Activated CD4-positive, CD25-positive, alpha-beta regulatory T cell (primary cell): ENCODE measurements around the gene AKR1C3.
"Not testable (repeated sequence)": the region's sequence is repeated elsewhere in the genome, so short reads cannot be mapped to it uniquely, and the experiment has no call there.

Experiments used
- DNase-seq, 4 experiments: peaks; one replicate each; lab custom pipeline; 2025; lab: John Stamatoyannopoulos, UW

AKR1C3 gene

GRCh38 chr10:5089865-5090264, 4.3 kb upstream of the AKR1C3 start:
- no peak for DNase-seq

GRCh38 chr10:5090551-5090950, 3.7 kb upstream of the AKR1C3 start:
- DNase-seq, result no peak

GRCh38 chr10:5091196-5091595, 3.0 kb upstream of the AKR1C3 start:
- no peak for DNase-seq

- no peak for DNase-seq
These were observed 1.8 kb upstream of the AKR1C3 start for GRCh38 chr10:5092375-5092774.

GRCh38 chr10:5092848-5093790, 1.1 kb upstream of the AKR1C3 start:
- DNase-seq, result no peak

- no peak for DNase-seq
These were observed 1.5 kb downstream of the AKR1C3 start for GRCh38 chr10:5095687-5096086.

- no peak for DNase-seq
These were observed 1.9 kb downstream of the AKR1C3 start for GRCh38 chr10:5096108-5096507.

GRCh38 chr10:5102479-5102878, 8.3 kb downstream of the AKR1C3 start:
- DNase-seq, result not testable (repeated sequence)

GRCh38 chr10:5103481-5103880, 9.3 kb downstream of the AKR1C3 start:
- DNase-seq, result no peak

GRCh38 chr10:5105626-5106025, 11.4 kb downstream of the AKR1C3 start:
- DNase-seq, result no peak

GRCh38 chr10:5106553-5106952, 12.3 kb downstream of the AKR1C3 start:
- no peak for DNase-seq

GRCh38 chr10:5107860-5108526, 13.8 kb downstream of the AKR1C3 start:
- no peak for DNase-seq

- no peak for DNase-seq
These were observed 14.6 kb downstream of the AKR1C3 start for GRCh38 chr10:5108658-5109416.

GRCh38 chr10:5109861-5110260, 15.6 kb downstream of the AKR1C3 start:
- DNase-seq, result not testable (repeated sequence)

- no peak for DNase-seq
These were observed 22.4 kb downstream of the AKR1C3 start for GRCh38 chr10:5116621-5117020.

GRCh38 chr10:5117026-5117425, 22.8 kb downstream of the AKR1C3 start:
- no peak for DNase-seq

GRCh38 chr10:5119997-5120396, 25.8 kb downstream of the AKR1C3 start:
- DNase-seq, result not testable (repeated sequence)

GRCh38 chr10:5123886-5124285, 29.7 kb downstream of the AKR1C3 start:
- no peak for DNase-seq

GRCh38 chr10:5125315-5126044, 31.3 kb downstream of the AKR1C3 start:
- no peak for DNase-seq

- DNase-seq, result no peak
These were observed 41.4 kb downstream of the AKR1C3 start for GRCh38 chr10:5135581-5135980.

GRCh38 chr10:5136468-5137087, 42.4 kb downstream of the AKR1C3 start:
- DNase-seq, result no peak
